GM21528 (cell line): ENCODE results near the gene ZNF765.
"Not testable (repeated sequence)": the region's sequence is repeated elsewhere in the genome, so short reads cannot be mapped to it uniquely, and the experiment has no call there.

Experiments
- ATAC-seq: cut with Tn5 transposase; IDR thresholded peaks from one replicate; pipeline ENCODE4 v1.9.1; 2021; ENCODE audit warnings: mild to moderate bottlenecking, moderate library complexity; ENCODE audit not compliant: unreplicated experiment, low FRiP score

Gene ZNF765

DNA sequence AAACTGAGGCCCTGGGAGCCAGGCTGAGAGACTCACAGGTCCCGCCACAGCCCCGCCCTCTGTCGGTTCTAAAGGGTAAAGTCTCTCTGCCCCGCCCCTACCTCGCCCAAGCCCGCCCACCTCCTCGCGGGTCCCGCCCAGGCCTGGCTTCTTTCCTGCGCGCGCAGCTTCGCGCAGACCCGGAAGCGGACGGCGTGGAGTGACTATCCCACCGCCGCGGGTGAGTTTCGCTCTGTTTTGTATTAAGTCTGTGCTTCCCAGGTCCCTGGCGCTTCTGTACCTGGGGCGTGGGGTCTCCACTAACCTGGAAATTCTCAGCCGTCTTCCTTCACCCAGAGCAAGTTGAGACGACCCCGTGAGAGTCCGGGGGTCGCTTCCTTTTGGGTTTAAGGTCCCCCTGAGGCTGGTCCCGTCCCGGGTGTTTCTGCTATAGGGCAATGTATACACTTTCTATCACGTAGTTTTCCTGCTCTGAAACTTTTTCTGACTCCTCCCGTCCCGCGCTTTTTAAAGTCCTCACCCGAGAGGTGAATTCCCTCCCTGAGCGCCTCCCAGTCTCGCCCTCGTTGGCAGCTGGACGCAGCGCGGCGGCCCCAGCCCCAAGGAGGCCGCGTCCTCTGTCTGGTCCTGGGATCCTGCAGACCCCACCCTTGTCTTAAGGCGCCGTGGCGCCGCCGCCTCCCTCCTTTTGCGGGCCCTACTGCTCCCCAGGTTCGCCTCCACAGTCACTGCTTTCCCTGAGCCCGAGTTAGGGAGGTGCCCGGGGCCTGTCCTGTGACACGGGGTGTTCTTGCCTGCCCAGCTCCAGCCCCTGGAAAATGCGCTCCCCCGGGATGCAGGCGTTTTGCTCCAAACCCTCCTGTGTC, at the start of gene ZNF765:
TSS of gene ZNF765 (plus strand) at position 176 of the 866 bp plus-strand sequence. CDS start 2,867 bp downstream, outside the sequence.
- ATAC-seq, result peak; percentile 90

DNA sequence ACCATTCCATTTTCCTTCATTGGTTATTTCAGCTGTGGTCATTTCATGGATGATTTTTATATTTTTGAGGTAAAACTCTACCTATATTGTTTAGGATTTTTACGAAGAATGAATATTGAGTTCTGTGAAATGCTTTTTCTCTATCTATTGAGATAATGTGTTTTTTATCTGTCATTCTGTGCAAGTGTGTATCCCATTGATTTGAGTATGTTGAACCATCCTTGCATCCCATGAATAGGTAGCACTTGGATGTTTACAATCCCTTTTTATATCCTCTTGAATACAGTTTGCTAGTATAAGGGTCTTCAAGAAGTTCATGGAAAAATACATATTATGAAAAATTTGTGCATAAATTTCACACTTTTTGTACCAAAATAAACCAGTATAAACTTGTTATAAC, 39.2 kb upstream of the ZNF765 start:
- ATAC-seq, result no peak

DNA sequence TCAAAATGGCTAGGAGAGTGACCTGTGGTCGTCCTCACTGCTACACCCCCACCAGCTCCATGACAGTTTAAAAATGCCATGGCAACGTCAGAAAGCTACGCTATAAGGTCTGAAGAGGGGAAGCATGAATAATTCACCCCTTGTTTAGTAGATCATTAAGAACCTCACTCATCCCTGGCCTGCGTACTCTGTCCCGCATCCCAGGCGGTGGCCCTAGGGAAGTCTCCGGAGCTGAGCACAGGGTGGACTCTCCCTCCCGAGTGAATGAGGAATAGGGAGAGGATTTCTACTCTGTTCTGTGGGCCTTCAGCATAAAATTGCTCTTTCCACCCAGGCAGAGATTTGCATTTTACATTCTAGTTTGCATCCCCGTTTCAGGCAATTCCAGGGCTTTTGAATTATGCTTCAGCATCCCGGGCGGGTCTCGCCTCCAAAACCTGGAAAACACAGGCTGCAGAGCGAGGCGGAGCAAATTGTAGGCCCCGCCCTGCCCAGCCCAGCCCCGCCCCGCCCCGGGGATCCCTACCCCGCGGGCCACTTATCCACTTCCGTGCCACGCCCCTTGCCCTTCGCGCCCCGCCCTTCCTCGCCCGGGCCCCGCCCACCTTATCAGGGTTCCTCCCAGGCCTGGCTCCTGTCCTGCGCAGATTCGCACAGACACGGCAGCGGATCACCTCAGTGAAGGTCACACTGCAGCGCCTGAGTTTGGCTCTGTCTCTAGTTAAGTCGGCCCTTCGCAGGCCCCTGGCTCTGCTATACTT, 36.9 kb upstream of the ZNF765 start:
- ATAC-seq, result no peak

DNA sequence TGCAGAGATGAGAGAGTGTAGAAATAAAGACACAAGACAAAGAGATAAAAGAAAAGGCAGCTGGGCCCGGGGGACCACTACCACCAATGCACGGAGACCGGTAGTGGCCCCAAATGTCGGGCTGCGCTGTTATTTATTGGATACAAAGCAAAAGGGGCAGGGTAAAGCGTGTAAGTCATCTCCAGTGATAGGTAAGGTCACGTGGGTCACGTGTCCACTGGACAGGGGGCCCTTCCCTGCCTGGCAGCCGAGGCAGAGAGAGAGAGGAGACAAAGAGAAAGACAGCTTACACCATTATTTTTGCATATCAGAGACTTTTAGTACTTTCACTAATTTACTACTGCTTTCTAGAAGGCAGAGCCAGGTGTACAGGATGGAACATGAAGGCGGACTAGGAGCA, 34.9 kb upstream of the ZNF765 start:
- not testable (repeated sequence) for ATAC-seq

DNA sequence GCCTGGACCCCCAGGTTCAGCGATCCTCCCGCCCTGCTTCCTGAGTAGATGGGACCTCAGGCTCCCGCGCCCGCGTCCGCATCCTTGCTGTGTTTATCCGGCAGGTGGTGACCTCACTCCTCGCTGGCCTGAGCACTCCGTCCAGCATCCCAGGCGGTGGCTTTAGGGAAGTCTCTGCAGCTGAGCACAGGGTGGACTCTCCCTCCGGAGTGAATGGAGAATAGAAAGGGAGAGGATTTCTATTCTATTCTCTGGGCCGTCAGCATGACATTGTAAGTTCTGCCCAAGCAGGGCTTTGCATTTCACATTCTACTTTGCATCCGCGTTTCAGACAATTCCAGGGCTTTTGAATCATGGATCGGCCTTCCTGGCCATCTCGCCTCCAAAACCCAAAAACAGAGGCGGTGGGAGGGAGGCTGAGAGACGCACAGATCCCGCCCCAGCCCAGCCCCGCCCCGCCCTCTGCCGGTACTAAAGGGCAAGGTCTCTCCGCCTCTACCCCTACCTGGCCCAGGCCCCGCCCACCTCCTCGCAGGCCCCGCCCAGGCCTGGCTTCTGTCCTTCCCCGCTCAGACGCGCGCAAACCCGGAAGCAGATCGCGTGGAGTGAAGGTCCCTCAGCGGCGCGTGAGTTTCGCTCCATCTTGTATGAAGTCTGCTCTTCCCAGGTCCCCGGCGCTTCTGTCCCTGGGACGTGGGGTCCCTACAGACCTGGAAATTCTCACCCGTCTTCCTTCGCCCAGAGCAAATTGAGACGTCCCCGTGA, 29.6 kb upstream of the ZNF765 start, which contains the start of gene ZNF525:
TSS of gene ZNF525 (plus strand) at position 572 of the 765 bp plus-strand sequence. CDS start 6,577 bp downstream, outside the sequence.
- ATAC-seq, result peak; percentile 98

DNA sequence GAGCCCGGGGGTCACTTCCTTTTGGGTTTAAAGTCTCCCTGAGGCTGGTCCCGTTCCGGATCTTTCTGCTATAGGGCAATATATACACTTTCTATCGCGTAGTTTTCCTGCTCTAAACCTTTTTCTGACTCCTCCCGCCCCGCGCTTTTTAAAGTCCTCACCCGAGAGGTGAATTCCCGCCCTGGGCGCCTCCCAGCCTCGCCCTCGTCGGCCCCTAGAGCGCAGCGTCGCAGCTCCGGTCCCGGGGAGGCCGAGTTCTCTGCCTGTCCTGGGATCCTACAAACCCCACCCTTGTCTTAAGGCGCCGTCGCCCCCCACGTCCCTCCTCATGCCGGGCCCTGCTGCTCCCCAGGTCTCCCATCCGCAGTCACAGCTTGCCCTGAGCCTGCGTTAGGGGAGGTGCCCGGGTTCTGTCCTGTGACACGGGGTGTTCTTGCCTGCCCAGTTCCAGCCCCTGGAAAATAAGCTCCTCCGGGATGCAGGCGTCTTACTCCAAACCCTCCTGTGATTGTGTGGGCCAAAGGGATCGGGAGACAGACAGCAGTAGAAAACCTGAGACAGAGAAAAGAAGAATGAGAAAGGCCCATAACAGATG, 29.0 kb upstream of the ZNF765 start:
- peak; percentile 54 for ATAC-seq

DNA sequence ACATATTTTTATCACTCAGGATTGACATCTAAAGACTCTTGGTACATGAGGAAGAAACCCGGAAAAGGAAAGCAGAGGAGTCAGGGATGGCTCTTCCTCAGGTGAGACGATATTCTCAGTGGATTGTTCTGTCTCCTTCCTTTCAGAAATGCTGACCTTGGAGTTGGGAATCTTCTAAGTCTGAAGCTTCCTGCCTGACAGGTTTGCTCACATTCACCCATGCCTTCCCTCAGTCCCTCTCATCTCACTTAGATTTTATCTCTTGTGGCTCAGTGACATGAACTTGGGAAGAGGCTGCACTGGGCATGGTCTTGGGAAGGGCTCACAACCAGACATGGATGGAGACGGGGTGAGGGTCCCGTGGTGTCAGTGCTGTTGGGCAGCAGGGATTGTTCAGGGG, 22.8 kb upstream of the ZNF765 start:
- ATAC-seq, result no peak

DNA sequence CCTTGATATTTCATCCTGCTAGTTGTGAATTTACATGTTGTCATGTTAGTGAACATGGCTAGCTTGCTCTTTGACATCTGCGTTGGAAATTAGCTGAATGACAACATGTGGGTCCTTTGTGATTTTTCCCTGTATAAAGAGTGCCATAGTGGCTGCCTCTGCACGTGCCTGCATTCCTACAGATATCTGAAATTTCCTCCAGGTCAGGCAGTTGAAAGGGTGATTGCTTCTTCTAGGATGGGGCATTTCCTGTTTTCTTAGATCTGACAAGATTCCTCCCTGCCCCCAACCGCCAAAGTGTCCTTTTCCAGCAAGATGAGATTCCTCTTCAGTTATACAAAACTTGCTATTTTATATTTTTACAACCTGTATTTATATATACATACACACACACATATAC, 20.7 kb upstream of the ZNF765 start:
- no peak for ATAC-seq

DNA sequence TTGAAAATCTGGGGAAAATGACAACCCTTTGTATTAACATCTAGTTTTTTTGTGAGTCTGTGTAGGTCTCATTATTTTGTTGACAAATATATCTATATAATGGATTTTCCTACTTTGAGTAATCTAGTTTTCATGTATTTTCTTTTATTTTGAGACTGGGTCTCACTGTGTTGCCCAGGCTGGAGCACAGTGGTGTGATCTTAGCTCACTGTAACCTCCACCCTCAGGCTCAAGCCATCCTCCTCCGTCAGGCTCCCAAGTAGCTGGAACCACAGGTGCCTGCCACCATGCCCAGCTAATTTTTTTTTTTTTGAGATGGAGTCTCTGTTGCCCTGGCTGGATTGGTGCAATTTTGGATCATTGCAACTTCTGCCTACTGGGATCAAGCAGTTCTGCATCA, 20.2 kb upstream of the ZNF765 start:
- ATAC-seq, result no peak

DNA sequence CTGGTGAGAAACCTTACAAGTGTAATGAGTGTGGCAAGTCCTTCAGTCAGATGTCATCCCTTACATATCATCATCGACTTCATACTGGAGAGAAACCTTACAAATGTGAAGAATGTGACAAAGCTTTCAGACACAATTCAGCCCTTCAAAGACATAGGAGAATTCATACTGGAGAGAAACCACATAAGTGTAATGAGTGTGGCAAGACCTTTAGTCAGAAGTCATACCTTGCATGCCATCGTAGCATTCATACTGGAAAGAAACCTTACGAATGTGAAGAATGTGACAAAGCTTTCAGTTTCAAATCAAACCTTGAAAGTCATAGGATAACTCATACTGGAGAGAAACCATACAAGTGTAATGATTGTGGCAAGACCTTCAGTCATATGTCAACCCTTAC, 13.6 kb upstream of the ZNF765 start:
- ATAC-seq, result no peak

DNA sequence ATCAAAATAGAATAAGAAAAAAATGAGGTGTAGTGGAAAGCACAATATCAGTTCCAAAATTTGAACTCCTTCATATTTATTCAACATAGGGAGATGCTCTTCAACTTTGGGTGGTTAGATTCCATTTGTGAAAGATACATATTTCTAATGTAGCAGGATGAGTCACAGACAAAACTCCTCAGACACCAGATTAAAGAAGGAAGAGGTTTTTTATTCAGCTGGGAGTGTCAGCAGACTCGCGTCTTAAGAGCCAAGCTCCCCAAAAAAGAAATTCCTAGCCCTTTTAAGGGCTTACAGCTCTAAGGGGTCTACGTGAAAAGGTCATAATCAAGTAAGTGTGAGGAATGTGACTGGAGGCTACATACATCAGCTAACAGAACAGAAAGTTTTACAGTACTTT, 6.8 kb upstream of the ZNF765 start:
- no peak for ATAC-seq

DNA sequence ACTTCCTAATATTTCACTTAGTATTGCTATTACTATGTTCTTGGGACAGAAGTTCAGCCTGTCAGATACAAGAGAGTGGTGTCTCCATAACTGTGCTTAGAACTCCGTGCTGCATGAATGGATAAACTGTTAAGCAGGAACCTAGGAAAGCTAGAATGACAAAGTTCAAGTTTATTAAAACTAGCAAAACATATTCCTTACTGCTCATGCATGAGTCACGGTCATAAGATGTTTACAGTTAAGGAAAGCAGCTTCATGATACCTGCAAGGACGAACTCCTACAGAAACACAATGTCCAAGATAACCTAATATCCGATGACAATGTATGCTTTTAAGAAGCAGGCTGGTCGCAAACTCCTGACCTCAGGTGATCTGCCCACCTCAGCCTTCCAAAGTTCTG, 6.0 kb upstream of the ZNF765 start:
- no peak for ATAC-seq

DNA sequence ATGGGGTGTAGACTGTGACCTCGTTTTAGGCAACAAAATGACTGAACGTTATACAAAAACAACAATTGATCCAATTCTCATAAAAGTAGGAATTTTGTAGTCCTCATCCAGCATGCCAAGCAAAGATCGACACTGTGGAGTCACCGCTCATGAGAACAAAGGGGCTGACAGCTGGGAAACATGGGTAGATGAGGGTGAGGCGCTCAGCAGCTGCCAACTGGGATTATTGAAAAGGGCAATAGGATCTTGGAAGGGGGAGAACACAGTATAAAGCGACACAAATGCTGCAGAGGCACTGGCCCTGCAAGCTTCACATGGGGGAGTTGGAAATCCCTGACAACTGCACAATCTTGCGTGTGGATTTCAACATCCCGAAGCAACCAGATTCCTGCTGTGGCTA, 5.4 kb upstream of the ZNF765 start:
- ATAC-seq, result no peak

DNA sequence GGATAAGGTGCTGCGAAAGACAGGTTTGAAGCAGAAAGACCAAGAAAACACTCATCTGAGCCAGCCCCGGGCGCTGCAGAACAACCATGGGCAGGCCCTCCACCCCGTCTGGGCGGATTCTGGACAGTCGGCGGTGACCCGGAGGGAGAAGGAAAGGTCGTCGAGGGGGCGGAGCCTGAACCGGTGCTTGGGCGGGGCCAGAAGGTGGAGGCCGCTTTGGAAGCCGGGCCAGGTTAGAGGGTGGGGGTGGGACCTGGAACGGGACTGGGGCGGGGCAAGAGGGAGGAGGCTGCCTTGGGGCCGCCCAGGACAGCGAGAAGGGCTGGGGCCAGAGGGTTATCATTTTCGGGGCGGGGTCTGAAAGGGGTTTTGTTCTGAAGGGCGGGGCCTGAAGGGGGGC, 5.0 kb upstream of the ZNF765 start:
- ATAC-seq, result no peak

DNA sequence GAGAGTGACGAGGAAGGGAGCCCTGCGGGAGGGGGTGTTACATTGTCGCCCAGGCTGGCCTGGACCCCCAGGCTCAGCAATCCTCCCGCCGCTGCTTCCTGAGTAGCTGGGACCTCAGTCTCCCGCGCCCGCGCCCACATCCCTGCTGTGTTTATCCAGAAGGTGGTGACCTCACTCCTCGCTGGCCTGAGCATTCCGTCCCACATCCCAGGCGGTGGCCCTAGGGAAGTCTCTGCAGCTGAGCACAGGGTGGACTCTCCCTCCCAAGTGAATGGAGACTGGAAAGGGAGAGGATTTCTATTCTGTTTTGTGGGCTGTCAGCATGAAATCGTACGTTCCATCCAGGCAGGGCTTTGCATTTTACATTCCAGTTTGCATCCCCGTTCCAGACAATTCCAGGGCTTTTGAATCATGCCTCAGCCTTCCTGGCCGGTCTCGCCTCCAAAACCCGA, 401 bp upstream of the ZNF765 start:
- ATAC-seq, result no peak

DNA sequence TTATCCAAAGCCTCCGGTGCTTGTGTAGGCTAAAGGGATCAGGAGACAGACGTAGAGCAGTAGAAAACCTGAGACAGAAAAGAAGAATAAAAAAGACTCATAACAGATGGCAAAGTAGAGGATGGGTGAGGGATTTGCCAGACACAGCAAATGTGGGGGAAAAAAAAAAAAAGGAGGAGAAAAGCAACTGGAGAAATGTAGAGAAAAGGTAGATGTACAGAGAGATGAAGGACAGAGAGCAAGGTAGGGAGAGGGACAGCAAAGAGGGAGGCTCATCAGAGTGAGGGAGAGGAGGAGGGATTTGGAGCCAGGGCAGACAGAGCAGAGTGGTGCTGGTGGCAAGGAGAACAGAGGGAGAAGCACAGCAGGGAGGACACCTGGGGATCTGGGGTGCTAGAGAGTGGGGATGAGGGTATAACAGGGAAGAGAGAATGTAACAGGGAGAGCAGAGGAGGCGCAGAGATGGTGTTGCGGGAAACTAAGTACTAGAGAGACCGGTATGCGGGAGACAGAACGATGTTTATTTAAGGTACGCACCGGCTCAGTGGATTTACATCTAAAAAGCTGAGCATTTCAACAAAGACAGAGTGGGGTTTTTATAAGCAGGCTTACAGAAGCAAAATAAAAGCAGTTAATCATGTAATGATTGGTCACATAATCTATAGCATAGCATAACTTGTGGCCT, 1.0 kb downstream of the ZNF765 start:
- not testable (repeated sequence) for ATAC-seq

DNA sequence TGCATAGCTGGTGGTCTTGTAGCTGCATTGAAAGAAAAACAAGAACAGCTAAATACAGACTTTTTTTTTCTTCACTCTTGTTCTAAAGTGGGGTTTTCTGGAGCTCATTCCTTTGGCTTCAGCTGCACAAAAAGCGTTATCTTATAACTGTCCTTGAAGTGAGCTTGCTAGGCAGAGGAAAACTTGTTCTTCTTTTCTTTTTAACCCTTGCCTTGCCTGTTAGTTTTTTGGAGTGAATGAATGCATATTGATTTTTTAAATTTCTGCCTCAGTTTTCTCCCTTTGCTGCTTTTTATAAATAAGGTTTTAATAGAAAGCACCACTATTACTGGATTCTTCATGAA, 1.5 kb downstream of the ZNF765 start:
- ATAC-seq, result no peak

DNA sequence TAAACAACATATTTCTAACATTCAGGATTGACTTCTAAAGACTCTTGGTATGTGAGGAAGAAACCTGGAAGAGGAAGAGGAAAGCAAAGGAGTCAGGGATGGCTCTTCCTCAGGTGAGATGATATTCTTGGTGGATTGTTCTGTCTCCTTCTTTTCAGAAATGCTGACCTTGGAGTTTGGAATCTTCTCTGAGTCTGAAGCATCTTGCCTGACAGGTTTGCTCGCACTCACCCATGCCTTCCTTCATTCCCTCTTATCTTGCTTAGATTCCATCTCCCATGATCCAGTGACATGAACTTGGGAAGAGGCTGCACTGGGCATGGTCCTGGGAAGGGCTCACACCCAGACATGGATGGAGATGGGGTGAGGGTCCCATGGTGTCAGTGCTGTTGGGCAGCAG, 3.0 kb downstream of the ZNF765 start:
- not testable (repeated sequence) for ATAC-seq

DNA sequence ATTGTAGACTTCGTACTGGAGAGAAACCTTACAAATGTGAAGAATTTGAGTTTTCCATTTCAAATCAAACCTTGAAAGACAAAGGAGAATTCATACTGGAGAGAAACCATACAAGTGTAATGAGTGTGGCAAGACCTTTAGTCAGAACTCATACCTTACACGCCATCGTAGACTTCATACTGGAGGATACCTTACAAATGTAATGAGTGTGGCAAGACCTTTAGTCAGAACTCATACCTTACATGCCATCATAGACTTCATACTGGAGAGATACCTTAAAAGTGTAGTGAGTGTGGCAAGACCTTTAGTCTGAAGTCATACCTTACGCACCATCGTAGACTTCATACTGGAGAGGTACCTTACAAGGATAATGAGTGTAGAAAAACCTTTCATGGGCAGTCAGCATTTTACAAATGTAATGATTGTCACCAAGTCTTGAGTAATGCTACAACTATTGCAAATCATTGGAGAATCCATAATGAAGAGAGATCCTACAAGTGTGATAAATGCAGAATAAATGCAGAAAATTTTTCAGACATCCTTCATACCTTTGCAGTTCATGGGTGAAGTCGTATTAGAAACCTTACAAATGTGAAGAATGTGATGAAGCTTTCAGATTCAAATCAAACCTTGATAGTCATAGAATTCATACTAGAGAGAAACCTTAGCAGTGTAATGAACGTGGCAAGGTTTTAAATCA, 14.7 kb downstream of the ZNF765 start:
- ATAC-seq, result no peak
